SK-N-SH (cell line): Measurements from ENCODE around the gene GPR137.

Source experiments
- CTCF ChIP-seq: fragments of 200-600 bp; sonication (generic); IDR thresholded peaks from 2 replicates; pipeline ENCODE4 v1.6.1; 2017; ENCODE audit warnings: antibody characterized with exemption, mild to moderate bottlenecking, moderate library complexity
- EP300 ChIP-seq, 2 experiments: IDR thresholded peaks; 2 replicates each; pipeline versions ENCODE4 v1.4.0 to v1.6.1; 2012; ENCODE audit warnings: borderline replicate concordance in 1 of 2, low read depth in 1 of 2, low read length in 1 of 2
- MXI1 ChIP-seq: IDR thresholded peaks from 2 replicates; pipeline ENCODE4 v1.6.1; 2012; ENCODE audit warnings: mild to moderate bottlenecking, low read depth, low read length, improper control_type of control experiment
- RAD21 ChIP-seq: IDR thresholded peaks from 2 replicates; pipeline ENCODE4 v1.6.1; 2012; ENCODE audit warnings: mild to moderate bottlenecking, low read length

DNA sequence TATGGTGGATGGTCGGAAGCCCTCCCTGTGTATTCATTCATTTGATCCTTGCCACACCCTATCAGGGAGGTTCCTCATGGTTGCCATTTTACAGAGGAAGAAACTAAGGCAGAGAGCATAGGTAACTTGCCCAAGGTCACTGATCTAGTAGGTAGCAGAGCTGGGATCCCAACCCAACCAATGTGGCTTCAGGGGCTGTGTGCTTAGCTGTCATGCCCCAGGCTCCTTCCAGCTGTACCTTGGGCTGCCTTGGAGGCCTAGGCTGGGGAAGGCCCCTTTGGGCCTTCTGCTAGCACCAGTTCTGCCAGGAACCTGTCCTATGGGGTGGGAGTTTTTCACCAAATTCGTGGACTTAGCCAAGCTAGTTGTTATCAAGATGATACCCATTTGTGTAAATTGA lies 9.8 kb upstream of the GPR137 start:
- TF ChIP-seq CTCF (no peak), EP300 (IDR thresholded peaks at IDR 0.05; ENCODE audit: borderline replicate concordance in 1 of 2, low read depth in 1 of 2, low read length in 1 of 2) (no peak), MXI1 (no peak), RAD21 (no peak)
